IMR-90 (cell line): ENCODE data around the gene KLK8. TPM values are rescaled to one million over a fixed set of nuclear protein-coding genes. Genes with fewer than 3 reads are reported as not detected.

Experiments
- ATAC-seq: fragments of 200-7000 bp; cut with Tn5 transposase; 2 replicates; pipeline ENCODE4 v1.9.1; 2020; ENCODE audit warnings: low read depth, mild to moderate bottlenecking, moderate library complexity
- BruUV-seq: library from RNA; stranded (reverse); fragments of 400-500 nt; replicated peaks from 2 replicates; lab custom pipeline; 2021; lab: Mats Ljungman, UMichigan
- CTCF ChIA-PET: fragments of 300-600 bp; formaldehyde crosslinking; extraction: SDS; loops from one replicate; lab custom pipeline; 2021; ENCODE audit warnings: antibody characterized with exemption; lab: Yijun Ruan, JAX
- POLR2A ChIA-PET: fragments of 300-600 bp; sonication (Branson Sonifier 250); formaldehyde crosslinking; loops from one replicate; lab custom pipeline; 2022; ENCODE audit warnings: antibody characterized with exemption; ENCODE audit not compliant: unreplicated experiment; lab: Charles Lee
- DNase-seq: peaks from one replicate; pipeline ENCODE4 v3.0.0; 2013
- H2AFZ ChIP-seq: replicated peaks from 2 replicates; pipeline ENCODE3; 2013; ENCODE audit warnings: low read length, mild to moderate bottlenecking; ENCODE audit not compliant: poor library complexity
- H2AK5ac ChIP-seq: 2 replicates; pipeline ENCODE4 v1.6.1; 2013; ENCODE audit warnings: low read depth, low read length, inconsistent platforms
- H2AK9ac ChIP-seq: replicated peaks from 2 replicates; pipeline ENCODE3; 2013; ENCODE audit warnings: mild to moderate bottlenecking, low read depth, low read length, moderate library complexity; ENCODE audit not compliant: poor library complexity
- H2BK120ac ChIP-seq: 2 replicates; pipeline ENCODE4 v1.6.1; 2013; ENCODE audit warnings: low read depth, low read length, inconsistent platforms
- H2BK15ac ChIP-seq: 3 replicates; pipeline ENCODE4 v1.6.1; 2013; ENCODE audit warnings: low read depth, low read length, inconsistent platforms
- H2BK20ac ChIP-seq: 2 replicates; pipeline ENCODE4 v1.6.1; 2013; ENCODE audit warnings: low read depth, mild to moderate bottlenecking, inconsistent platforms, low read length, moderate library complexity
- H2BK5ac ChIP-seq: 2 replicates; pipeline ENCODE4 v1.6.1; 2013; ENCODE audit warnings: mild to moderate bottlenecking, low read depth, low read length, inconsistent platforms; ENCODE audit not compliant: poor library complexity, severe bottlenecking
- H3K14ac ChIP-seq: replicated peaks from 2 replicates; pipeline ENCODE4 v1.6.1; 2013; ENCODE audit warnings: low read depth, low read length, inconsistent platforms
- H3K18ac ChIP-seq: 2 replicates; pipeline ENCODE4 v1.6.1; 2013; ENCODE audit warnings: low read depth, low read length, control low read depth
- H3K23ac ChIP-seq: 2 replicates; pipeline ENCODE4 v1.6.1; 2013; ENCODE audit warnings: low read depth, low read length, inconsistent platforms
- H3K27ac ChIP-seq: 2 replicates; pipeline ENCODE4 v1.5.1; 2013; ENCODE audit warnings: mild to moderate bottlenecking, control low read depth, low read length; ENCODE audit not compliant: insufficient read depth
- H3K27me3 ChIP-seq: 2 replicates; pipeline ENCODE4 v1.6.1; 2013; ENCODE audit warnings: low read length; ENCODE audit not compliant: control insufficient read depth, insufficient read depth
- H3K36me3 ChIP-seq: 2 replicates; pipeline ENCODE4 v1.6.1; 2013; ENCODE audit warnings: low read length, mixed read lengths; ENCODE audit not compliant: control insufficient read depth, insufficient read depth
- H3K4ac ChIP-seq: 2 replicates; pipeline ENCODE4 v1.6.1; 2013; ENCODE audit warnings: low read depth, low read length, inconsistent platforms
- H3K4me1 ChIP-seq: 2 replicates; pipeline ENCODE4 v1.6.1; 2013; ENCODE audit warnings: low read length, mixed read lengths; ENCODE audit not compliant: control insufficient read depth, insufficient read depth
- H3K4me2 ChIP-seq: 2 replicates; pipeline ENCODE4 v1.6.1; 2013; ENCODE audit warnings: low read depth, mild to moderate bottlenecking, control low read depth, low read length, moderate library complexity
- H3K4me3 ChIP-seq: 2 replicates; pipeline ENCODE4 v1.5.1; 2013; ENCODE audit warnings: low read depth, mild to moderate bottlenecking, control low read depth, low read length, moderate library complexity; ENCODE audit not compliant: insufficient read depth
- H3K56ac ChIP-seq: 2 replicates; pipeline ENCODE4 v1.6.1; 2013; ENCODE audit warnings: low read length, inconsistent platforms; ENCODE audit not compliant: insufficient read depth; ENCODE audit errors: extremely low read depth
- H3K79me1 ChIP-seq, 2 experiments: 2 replicates each; pipeline ENCODE4 v1.6.1; 2013; ENCODE audit warnings: low read length in 2 of 2, inconsistent platforms in 1 of 2, low read depth in 1 of 2
- H3K9ac ChIP-seq: 2 replicates; pipeline ENCODE4 v1.6.1; 2013; ENCODE audit warnings: low read depth, low read length, control low read depth
- H3K9me1 ChIP-seq: 2 replicates; pipeline ENCODE4 v1.6.1; 2013; ENCODE audit warnings: low read length, inconsistent platforms; ENCODE audit not compliant: insufficient read depth
- H3K9me3 ChIP-seq: 2 replicates; pipeline ENCODE4 v1.6.1; 2013; ENCODE audit warnings: low read length; ENCODE audit not compliant: control insufficient read depth, insufficient read depth
- H4K20me1 ChIP-seq: 2 replicates; pipeline ENCODE4 v1.6.1; 2013; ENCODE audit warnings: low read length, inconsistent platforms; ENCODE audit not compliant: insufficient read depth
- H4K5ac ChIP-seq: 2 replicates; pipeline ENCODE4 v1.6.1; 2013; ENCODE audit warnings: mild to moderate bottlenecking, low read depth, low read length, control low read depth
- H4K8ac ChIP-seq, 2 experiments: 2 replicates each; pipeline ENCODE4 v1.6.1; 2013; ENCODE audit warnings: low read depth in 2 of 2, low read length in 2 of 2, control low read depth in 1 of 2, inconsistent platforms in 1 of 2
- H4K91ac ChIP-seq: 2 replicates; pipeline ENCODE4 v1.6.1; 2013; ENCODE audit warnings: low read depth, low read length, inconsistent platforms; ENCODE audit not compliant: insufficient read depth
- BHLHE40 ChIP-seq: fragments of 150-350 bp; IDR thresholded peaks from 2 replicates; pipeline ENCODE4 v1.6.1; 2016; ENCODE audit warnings: mild to moderate bottlenecking, low read depth, low read length
- CEBPB ChIP-seq: IDR thresholded peaks from 2 replicates; pipeline ENCODE4 v1.6.1; 2012; ENCODE audit warnings: low read depth, low read length, improper control_type of control experiment
- CHD1 ChIP-seq: IDR thresholded peaks from 2 replicates; pipeline ENCODE4 v1.6.1; 2012; ENCODE audit warnings: low read depth, low read length, improper control_type of control experiment
- CTCF ChIP-seq: conservative IDR thresholded peaks from 2 replicates; pipeline ENCODE4 v1.5.1; 2012; ENCODE audit warnings: mild to moderate bottlenecking, low read depth, low read length, improper control_type of control experiment
- ELK1 ChIP-seq: fragments of 150-350 bp; IDR thresholded peaks from 2 replicates; pipeline ENCODE4 v1.6.1; 2016; ENCODE audit warnings: low read depth, mild to moderate bottlenecking, low read length, moderate library complexity, borderline replicate concordance
- FOS ChIP-seq: fragments of 150-350 bp; IDR thresholded peaks from 2 replicates; pipeline ENCODE4 v1.6.1; 2016; ENCODE audit warnings: low read depth, low read length
- MAFK ChIP-seq: IDR thresholded peaks from 2 replicates; pipeline ENCODE4 v1.6.1; 2012; ENCODE audit warnings: low read depth, low read length, improper control_type of control experiment
- MAZ ChIP-seq: IDR thresholded peaks from 2 replicates; pipeline ENCODE4 v1.6.1; 2012; ENCODE audit warnings: low read depth, mild to moderate bottlenecking, low read length, improper control_type of control experiment, moderate library complexity, borderline replicate concordance
- MXI1 ChIP-seq: IDR thresholded peaks from 2 replicates; pipeline ENCODE4 v1.6.1; 2012; ENCODE audit warnings: low read depth, mild to moderate bottlenecking, low read length, moderate library complexity, borderline replicate concordance
- NFE2L2 ChIP-seq: fragments of 150-350 bp; IDR thresholded peaks from 2 replicates; pipeline ENCODE4 v1.6.1; 2016; ENCODE audit warnings: low read depth, mild to moderate bottlenecking, low read length
- POLR2A ChIP-seq: IDR thresholded peaks from 2 replicates; pipeline ENCODE4 v1.6.1; 2012; ENCODE audit warnings: mild to moderate bottlenecking, low read depth, low read length
- RAD21 ChIP-seq: IDR thresholded peaks from 2 replicates; pipeline ENCODE4 v1.6.1; 2012; ENCODE audit warnings: low read length, improper control_type of control experiment
- RCOR1 ChIP-seq: IDR thresholded peaks from 2 replicates; pipeline ENCODE4 v1.6.1; 2012; ENCODE audit warnings: mild to moderate bottlenecking, low read length, improper control_type of control experiment; ENCODE audit not compliant: insufficient replicate concordance
- RFX5 ChIP-seq: IDR thresholded peaks from 2 replicates; pipeline ENCODE4 v1.8.0; 2012; ENCODE audit warnings: low read depth, mild to moderate bottlenecking, low read length, moderate library complexity
- SMC3 ChIP-seq: fragments of 150-350 bp; IDR thresholded peaks from 2 replicates; pipeline ENCODE4 v1.6.1; 2016; ENCODE audit warnings: low read depth, mild to moderate bottlenecking, antibody characterized with exemption, low read length, moderate library complexity
- USF2 ChIP-seq: fragments of 150-350 bp; IDR thresholded peaks from 2 replicates; pipeline ENCODE4 v1.6.1; 2017; ENCODE audit warnings: mild to moderate bottlenecking, antibody characterized with exemption, low read length, low read depth
- WGBS, 2 experiments: methylation state at CpG; one replicate each; pipeline versions ENCODE4 v1.1.5 to v1.1.7; 2013; ENCODE audit warnings: missing lambda C conversion rate in 2 of 2; ENCODE audit not compliant: insufficient read length in 1 of 2; ENCODE audit errors: extremely low coverage in 2 of 2; 5-methylcytosine and 5-hydroxymethylcytosine counted together
- dilution Hi-C: fragments of 300-500 bp; cut with HindIII; formaldehyde crosslinking; loops from one replicate; pipeline ENCODE4 v1.14.3; 2018; ENCODE audit warnings: low sequenced_read_pairs; ENCODE audit not compliant: unreplicated experiment
- in situ Hi-C: fragments of 300-500 bp; cut with MboI; formaldehyde crosslinking; loops from 3 replicates; pipeline ENCODE4 v1.14.3; 2019; ENCODE audit warnings: low sequenced_read_pairs, inconsistent platforms, mixed read lengths
- intact Hi-C: fragments of 100-400 bp; cut with micrococcal nuclease; formaldehyde crosslinking; loops from 2 replicates; pipeline ENCODE4 v1.10.0; 2022
- polyA plus RNA-seq, 3 experiments: library from polyadenylated mRNA; depleted of rRNA; stranded (reverse); fragments of >200 nt; gene quantifications; 2 replicates each; pipeline ENCODE4 v1.2.3, GENCODE V29; 2012; ENCODE audit warnings: low replicate concordance in 1 of 3
- total RNA-seq: library from RNA; depleted of rRNA; stranded (reverse); fragments of >200 nt; gene quantifications from 2 replicates; pipeline ENCODE4 v1.2.3, GENCODE V29; 2012

KLK8 gene
- total and polyA plus RNA-seq, 2 of the 4 experiments (the other 2 are of a cell fraction): not detected

- Histone ChIP-seq H3K4me3 (no peak overlapping the region), H3K14ac (no peak overlapping the region), H4K20me1 (no peaks in the 10 kb centered on the region; the same call in 1 of the 2 replicates), H3K36me3 (no peaks in the 10 kb centered on the region), H3K4me2 (no peak overlapping the region), H3K18ac (no peak overlapping the region), H3K4me1 (no peaks in the 10 kb centered on the region), H4K91ac (no peak overlapping the region), H4K8ac (no peak overlapping the region), H2BK20ac (no peak overlapping the region), H2BK120ac (no peak overlapping the region), H2BK15ac (no peak overlapping the region), H2BK5ac (no peak overlapping the region), H3K23ac (no peak overlapping the region), H3K9me3 (peaks cover 14% of the 10 kb centered on the region), H3K4ac (no peak overlapping the region), H3K56ac (no peak overlapping the region), H3K9ac (no peak overlapping the region), H3K27ac (no peak overlapping the region), H2AK9ac (no peak overlapping the region), H2AFZ (no peak overlapping the region), H4K5ac (no peak overlapping the region), H3K9me1 (no peaks in the 10 kb centered on the region), H3K27me3 (no peaks in the 10 kb centered on the region), H2AK5ac (no peak overlapping the region), H3K79me1 (no peaks in the 10 kb centered on the region)
- ATAC-seq (no peak), DNase-seq (no peak)
- ChIA-PET CTCF (no interaction called here), POLR2A (no interaction called here)
- in situ Hi-C loops (no loop called here), intact Hi-C loops (no loop called here), dilution Hi-C loops (no loop called here)
- TF ChIP-seq MXI1 (no peak), MAZ (no peak), BHLHE40 (no peak), RFX5 (no peak), CEBPB (no peak), ELK1 (no peak), USF2 (no peak), CHD1 (no peak), POLR2A (no peak), MAFK (no peak), CTCF (no peak), NFE2L2 (no peak), RAD21 (no peak), SMC3 (no peak), FOS (no peak), RCOR1 (no peak)
- WGBS, 2 experiments: 40% methylated on average over 2 of the region's 4 CpGs; no CpG with 5 or more reads in 1 of the 2 experiments
- BruUV-seq: no TSS peak
These were observed 2.7 kb downstream of the KLK8 start for GRCh38 chr19:50998686-50999085.
